HEK293T (cell line): ENCODE results near the gene VSTM2B.

ENCODE experiments used
- CTBP1 ChIP-seq: fragments of 450-650 bp; IDR thresholded peaks from 2 replicates; pipeline ENCODE4 v1.6.1; 2016; ENCODE audit warnings: borderline replicate concordance
- FOXA1 ChIP-seq: fragments of 450-650 bp; IDR thresholded peaks from 2 replicates; pipeline ENCODE4 v1.6.1; 2016; ENCODE audit warnings: mild to moderate bottlenecking
- FOXK2 ChIP-seq: fragments of 450-650 bp; IDR thresholded peaks from 2 replicates; pipeline ENCODE4 v1.6.1; 2016; ENCODE audit warnings: mild to moderate bottlenecking
- FOXM1 ChIP-seq: fragments of 450-650 bp; IDR thresholded peaks from 2 replicates; pipeline ENCODE4 v1.6.1; 2017; ENCODE audit warnings: mild to moderate bottlenecking, borderline replicate concordance
- L3MBTL2 ChIP-seq: fragments of 450-650 bp; conservative IDR thresholded peaks from 2 replicates; pipeline ENCODE4 v1.6.1; 2016; ENCODE audit warnings: mild to moderate bottlenecking
- LEF1 ChIP-seq: fragments of 450-650 bp; IDR thresholded peaks from 2 replicates; pipeline ENCODE4 v1.6.1; 2017; ENCODE audit warnings: mild to moderate bottlenecking, borderline replicate concordance
- NFRKB ChIP-seq: fragments of 450-650 bp; IDR thresholded peaks from 2 replicates; pipeline ENCODE4 v1.6.1; 2016; ENCODE audit warnings: mild to moderate bottlenecking, moderate library complexity
- SUZ12 ChIP-seq: fragments of 450-650 bp; IDR thresholded peaks from 2 replicates; pipeline ENCODE4 v1.6.1; 2016; ENCODE audit warnings: mild to moderate bottlenecking
- TARDBP ChIP-seq: fragments of 450-650 bp; IDR thresholded peaks from 2 replicates; pipeline ENCODE4 v1.6.1; 2016
- ZNF384 ChIP-seq: fragments of 450-650 bp; IDR thresholded peaks from 2 replicates; pipeline ENCODE4 v1.6.1; 2016

- TF ChIP-seq L3MBTL2 (no peak), ZNF384 (no peak), LEF1 (no peak), NFRKB (no peak), CTBP1 (no peak), SUZ12 (no peak), FOXM1 (no peak), TARDBP (no peak), FOXK2 (no peak), FOXA1 (no peak)
Measured at GRCh38 chr19:29549105-29550070, 23.6 kb downstream of the VSTM2B start.
